Epidermal melanocyte (primary cell): Measurements from ENCODE around the gene RAB6C.
"Not testable (repeated sequence)": the region's sequence is repeated elsewhere in the genome, so short reads cannot be mapped to it uniquely, and the experiment has no call there.

Experiments used
- DNase-seq: peaks from one replicate; pipeline ENCODE4 v3.0.0; 2011; ENCODE audit warnings: low spot score; ENCODE audit not compliant: insufficient read length

Gene RAB6C

GRCh38 chr2:129993151-129993550 is 13.7 kb downstream of the RAB6C start:
- DNase-seq: not testable (repeated sequence)

- not testable (repeated sequence) for DNase-seq
Observed at GRCh38 chr2:129996657-129997237, 17.3 kb downstream of the RAB6C start.

GRCh38 chr2:129998771-129999170 is 19.3 kb downstream of the RAB6C start:
- DNase-seq: not testable (repeated sequence)

GRCh38 chr2:130005862-130006261 is 26.4 kb downstream of the RAB6C start:
- DNase-seq: not testable (repeated sequence)

- not testable (repeated sequence) for DNase-seq
Observed at GRCh38 chr2:130016701-130017100, 37.2 kb downstream of the RAB6C start.

- DNase-seq: no peak
Observed at GRCh38 chr2:130019402-130019801, 39.9 kb downstream of the RAB6C start.

GRCh38 chr2:130020069-130020468 is 40.6 kb downstream of the RAB6C start:
- not testable (repeated sequence) for DNase-seq

- DNase-seq: not testable (repeated sequence)
Observed at GRCh38 chr2:130025931-130026330, 46.5 kb downstream of the RAB6C start.
